AG10803 (cell line): Measurements from ENCODE around the gene GNB2.
"Not testable (repeated sequence)": the region's sequence is repeated elsewhere in the genome, so short reads cannot be mapped to it uniquely, and the experiment has no call there.

Experiments used
- DNase-seq: peaks from one replicate; pipeline ENCODE4 v3.0.0; 2010; ENCODE audit warnings: low read depth
- H3K4me3 ChIP-seq: 2 replicates; pipeline ENCODE4 v1.5.1; 2011; ENCODE audit warnings: mild to moderate bottlenecking, low read length, control low read depth
- TF ChIP-seq, protein P1 (sequence below): conservative IDR thresholded peaks from 2 replicates; pipeline ENCODE4 v1.5.1; 2011; ENCODE audit warnings: mild to moderate bottlenecking, low read length, control low read depth, inconsistent platforms

The GNB2 gene

DNA sequence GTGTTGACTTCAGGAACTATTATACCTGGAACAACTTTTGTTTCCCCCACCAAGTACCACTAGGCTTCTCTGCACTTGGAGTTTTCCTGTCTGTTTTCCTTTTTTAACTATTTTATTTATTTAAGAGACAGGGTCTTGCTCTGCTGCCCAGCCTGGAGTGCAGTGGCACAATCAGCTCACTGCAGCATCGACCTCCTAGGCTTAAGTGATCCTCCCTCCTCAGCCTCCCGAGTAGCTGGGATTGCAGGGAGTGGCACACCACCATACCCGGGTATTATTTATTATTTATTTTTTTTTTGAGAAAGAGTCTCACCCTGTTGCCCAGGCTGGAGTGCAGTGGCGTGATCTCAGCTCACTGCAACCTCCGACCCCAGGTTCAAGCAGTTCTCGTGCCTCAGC is 22.6 kb downstream of the GNB2 start:
- TF ChIP-seq, protein P1, sequence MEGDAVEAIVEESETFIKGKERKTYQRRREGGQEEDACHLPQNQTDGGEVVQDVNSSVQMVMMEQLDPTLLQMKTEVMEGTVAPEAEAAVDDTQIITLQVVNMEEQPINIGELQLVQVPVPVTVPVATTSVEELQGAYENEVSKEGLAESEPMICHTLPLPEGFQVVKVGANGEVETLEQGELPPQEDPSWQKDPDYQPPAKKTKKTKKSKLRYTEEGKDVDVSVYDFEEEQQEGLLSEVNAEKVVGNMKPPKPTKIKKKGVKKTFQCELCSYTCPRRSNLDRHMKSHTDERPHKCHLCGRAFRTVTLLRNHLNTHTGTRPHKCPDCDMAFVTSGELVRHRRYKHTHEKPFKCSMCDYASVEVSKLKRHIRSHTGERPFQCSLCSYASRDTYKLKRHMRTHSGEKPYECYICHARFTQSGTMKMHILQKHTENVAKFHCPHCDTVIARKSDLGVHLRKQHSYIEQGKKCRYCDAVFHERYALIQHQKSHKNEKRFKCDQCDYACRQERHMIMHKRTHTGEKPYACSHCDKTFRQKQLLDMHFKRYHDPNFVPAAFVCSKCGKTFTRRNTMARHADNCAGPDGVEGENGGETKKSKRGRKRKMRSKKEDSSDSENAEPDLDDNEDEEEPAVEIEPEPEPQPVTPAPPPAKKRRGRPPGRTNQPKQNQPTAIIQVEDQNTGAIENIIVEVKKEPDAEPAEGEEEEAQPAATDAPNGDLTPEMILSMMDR, result no peak
- DNase-seq, result no peak
- H3K4me3 ChIP-seq, result no peak overlapping the region

DNA sequence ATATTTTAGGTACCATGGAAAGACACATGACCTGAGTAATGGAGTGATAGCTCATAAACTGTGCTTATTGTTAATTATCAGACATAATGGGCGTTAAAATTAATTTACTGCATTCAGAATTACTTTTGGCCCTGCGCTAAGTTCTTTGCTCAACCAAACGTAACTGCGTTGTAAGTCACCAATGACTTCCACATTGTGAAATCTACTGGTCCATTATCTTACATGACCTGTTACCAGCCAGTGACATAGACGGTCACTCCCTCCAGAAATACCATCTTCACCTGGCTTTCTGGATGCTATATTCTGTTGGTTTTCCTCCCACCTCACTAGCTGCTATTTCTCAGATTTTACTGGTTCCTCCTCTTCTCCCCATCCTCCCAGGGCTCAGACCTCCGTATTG is 25.5 kb downstream of the GNB2 start:
- H3K4me3 ChIP-seq, result no peak overlapping the region
- TF ChIP-seq, protein P1, result no peak
- DNase-seq, result no peak

DNA sequence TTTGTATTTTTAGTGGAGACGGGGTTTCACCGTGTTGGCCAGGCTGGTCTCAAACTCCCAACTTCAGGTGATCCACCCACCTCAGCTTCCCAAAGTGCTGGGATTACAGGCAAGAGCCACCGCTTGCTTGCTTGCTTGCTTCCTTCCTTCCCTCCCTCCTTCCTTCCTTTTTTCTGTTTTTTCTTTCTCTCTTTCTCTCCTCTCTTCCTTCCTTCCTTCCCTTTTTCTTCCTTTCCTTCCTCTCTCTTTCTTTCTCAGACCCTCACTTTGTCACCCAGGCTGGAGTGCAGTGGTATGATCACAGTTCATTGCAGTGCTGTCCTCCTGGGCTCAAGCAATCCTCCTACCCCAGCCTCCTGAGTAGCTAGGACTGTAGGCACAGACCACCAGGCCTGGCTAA is 27.5 kb downstream of the GNB2 start:
- not testable (repeated sequence) for DNase-seq, H3K4me3 ChIP-seq

DNA sequence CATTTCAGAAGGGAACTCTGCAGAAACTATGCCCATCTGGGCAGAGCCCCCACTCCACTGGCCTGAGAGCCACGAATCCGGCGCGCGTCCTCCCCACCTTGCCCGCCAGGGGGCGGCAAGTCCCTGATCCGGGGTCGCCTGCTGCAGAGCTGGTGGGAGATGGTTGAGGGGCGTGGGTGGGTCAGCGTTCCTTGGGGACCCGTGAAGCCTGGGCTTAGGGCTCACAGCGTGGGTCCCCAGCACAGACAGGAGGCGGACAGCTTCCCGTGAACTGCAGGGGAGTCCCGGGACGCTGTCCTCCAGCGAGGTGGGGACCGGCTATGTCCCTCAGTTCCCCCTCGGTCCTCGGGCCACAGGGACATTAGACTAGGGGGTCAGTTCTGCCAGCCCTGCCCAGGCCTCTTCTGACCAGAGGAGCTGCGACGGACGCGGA is 31.8 kb downstream of the GNB2 start:
- peak; percentile 58 for DNase-seq
- H3K4me3 ChIP-seq, result peak overlapping the region; percentile 91
- TF ChIP-seq, protein P1, result peak; percentile 84

DNA sequence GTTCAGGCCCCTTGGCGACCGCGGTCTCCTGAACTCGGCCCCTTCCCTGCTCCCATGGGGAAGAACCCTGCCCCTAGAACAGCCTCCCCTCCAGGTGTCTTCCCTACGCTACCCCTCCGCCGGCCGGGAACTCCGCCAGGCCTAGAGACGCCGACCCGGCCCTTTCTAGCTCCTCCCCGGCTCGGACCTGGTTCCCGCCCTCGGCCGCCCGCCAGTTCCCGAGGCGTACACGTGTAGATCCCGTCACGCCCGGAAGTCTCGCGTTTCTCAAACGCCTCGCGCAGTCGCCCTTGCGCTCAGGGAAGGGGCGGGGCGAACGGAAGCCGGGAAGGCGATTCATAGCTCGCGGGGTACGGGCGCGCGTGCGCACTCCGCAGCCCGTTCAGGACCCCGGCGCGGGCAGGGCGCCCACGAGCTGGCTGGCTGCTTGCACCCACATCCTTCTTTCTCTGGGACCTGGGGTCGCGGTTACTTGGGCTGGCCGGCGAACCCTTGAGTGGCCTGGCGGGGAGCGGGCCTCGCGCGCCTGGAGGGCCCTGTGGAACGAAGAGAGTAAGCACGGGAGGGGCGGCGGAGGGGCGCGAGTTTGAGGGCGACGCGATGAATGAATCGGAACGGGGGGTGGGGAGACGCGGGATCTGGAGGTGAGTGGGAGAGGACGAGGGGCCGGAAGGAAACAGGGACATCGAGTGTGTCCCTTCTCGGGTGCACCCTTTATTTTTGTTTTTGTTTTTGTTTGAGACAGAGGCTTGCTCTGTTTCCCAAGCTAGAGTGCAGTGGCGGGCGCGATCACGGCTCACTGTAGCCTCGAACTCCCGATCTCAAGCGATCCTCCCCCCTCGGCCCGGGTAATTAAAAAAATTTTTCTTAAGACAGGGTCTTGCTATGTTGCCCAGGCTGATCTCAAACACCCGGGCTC is 32.5 kb downstream of the GNB2 start, which contains the start of gene POP7:
Gene POP7, plus strand, starts transcription at position 369 of the 919 bp plus-strand sequence. CDS start 710 bp downstream, outside the sequence.
- peak within 1 kb of the TSS; percentile 91 for H3K4me3 ChIP-seq
- TF ChIP-seq, protein P1, result no peak
- peak; percentile 97 for DNase-seq

DNA sequence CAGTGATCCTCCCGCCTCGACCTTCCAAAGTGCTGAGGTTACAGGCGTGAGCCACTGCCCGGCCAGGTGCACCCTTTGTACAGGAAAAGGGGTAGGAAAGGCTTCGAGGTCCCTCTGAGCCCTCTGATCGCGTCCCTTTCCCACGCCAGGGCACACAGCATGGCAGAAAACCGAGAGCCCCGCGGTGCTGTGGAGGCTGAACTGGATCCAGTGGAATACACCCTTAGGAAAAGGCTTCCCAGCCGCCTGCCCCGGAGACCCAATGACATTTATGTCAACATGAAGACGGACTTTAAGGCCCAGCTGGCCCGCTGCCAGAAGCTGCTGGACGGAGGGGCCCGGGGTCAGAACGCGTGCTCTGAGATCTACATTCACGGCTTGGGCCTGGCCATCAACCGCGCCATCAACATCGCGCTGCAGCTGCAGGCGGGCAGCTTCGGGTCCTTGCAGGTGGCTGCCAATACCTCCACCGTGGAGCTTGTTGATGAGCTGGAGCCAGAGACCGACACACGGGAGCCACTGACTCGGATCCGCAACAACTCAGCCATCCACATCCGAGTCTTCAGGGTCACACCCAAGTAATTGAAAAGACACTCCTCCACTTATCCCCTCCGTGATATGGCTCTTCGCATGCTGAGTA is 33.3 kb downstream of the GNB2 start:
- no peak for DNase-seq
- TF ChIP-seq, protein P1, result no peak
- H3K4me3 ChIP-seq, result peak overlapping the region; percentile 87

DNA sequence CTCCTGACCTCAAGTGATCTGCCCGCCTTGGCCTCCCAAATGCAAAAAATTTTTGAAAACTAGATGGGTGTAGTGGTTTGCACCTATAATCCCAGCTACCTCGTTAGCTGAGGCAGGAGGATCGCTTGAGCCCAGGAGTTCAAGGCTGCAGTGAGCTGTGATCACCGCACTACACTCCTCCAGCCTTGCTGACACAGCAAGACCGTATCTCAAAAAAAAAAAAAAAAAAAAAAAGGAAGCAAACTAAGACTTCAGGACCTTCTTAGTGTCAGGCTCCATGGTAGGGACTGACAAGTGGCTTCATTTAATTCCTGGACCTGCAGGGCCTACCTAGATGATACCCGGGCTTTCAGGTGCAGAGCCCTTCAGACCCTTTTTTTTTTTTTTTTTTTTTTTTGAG is 34.9 kb downstream of the GNB2 start:
- TF ChIP-seq, protein P1, result no peak
- no peak for DNase-seq
- H3K4me3 ChIP-seq, result no peak overlapping the region
